ENCODE data around the gene SLC36A3. TPM values are rescaled to one million over a fixed set of nuclear protein-coding genes. Genes with fewer than 3 reads are reported as not detected.

Gene SLC36A3
- total and polyA plus RNA-seq, 2 of the 8 experiments (the other 6 are each of a cell fraction or from before 2014, with no cell fraction given), result not detected

GRCh38 chr5:151230048-151230680 lies 73.4 kb downstream of the SLC36A3 start (continued):
- TF ChIP-seq EZH2 (IDR thresholded peaks at IDR 0.05; ENCODE audit: low read depth, low read length, severe bottlenecking) (no peak), POLR2A (IDR thresholded peaks at IDR 0.05; ENCODE audit: control extremely low read depth in 1 of 2, low read depth in 2 of 2, low read length in 2 of 2) (no peak)

Measured in H1 (cell line).